ENCODE data around the gene AARS1.
A peak's percentile ranks its signal among the peaks of the same experiment; 100 is the strongest.
"Not testable (repeated sequence)": the region's sequence is repeated elsewhere in the genome, so short reads cannot be mapped to it uniquely, and the experiment has no call there.

The AARS1 gene

DNA sequence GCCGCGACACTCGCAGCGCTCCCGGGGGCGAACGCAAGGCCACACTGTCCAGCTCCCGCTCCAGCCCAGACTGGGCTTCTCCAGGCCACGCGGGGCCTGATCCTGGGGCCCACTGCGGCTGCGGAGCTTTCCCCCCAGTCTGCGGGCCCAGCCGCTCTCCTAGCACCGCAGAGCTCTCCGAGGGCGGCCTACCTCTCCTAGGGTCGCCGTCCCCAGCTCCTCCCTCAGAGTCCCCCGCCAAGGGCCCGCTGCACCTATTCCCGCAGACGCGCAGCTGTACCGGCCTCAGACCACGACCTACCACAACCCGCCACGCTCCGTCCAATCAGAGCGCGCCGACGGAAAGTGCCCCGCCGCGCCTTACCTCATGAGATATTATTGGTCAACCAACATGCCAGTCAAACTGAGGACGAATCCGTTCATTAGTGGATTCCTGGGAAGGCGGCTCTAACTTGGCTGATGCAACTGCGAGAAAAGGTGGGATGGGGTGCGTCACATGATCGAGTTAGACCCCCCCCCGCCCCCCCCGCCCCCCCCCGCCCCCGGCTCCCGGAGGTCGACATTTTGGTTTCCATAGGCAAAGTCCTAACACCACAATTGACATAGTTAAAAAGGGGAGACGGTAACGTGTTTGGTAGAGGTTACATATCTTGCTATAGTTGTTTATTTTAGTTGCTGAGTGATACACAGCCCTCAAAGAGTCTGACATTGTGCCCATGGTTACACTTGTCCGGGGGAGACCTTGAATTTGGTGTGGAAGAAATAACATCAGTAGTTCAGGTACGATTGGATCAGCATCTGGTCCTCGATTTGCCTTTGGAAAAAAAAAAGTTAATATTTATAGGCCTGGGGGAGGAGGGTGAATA is at the start of gene AARS1:
TSS of gene AARS1 (minus strand) at position 278 of the 866 bp plus-strand sequence. CDS start 6,743 bp downstream, outside the sequence.
- peak; percentile 89 for DNase-seq

DNA sequence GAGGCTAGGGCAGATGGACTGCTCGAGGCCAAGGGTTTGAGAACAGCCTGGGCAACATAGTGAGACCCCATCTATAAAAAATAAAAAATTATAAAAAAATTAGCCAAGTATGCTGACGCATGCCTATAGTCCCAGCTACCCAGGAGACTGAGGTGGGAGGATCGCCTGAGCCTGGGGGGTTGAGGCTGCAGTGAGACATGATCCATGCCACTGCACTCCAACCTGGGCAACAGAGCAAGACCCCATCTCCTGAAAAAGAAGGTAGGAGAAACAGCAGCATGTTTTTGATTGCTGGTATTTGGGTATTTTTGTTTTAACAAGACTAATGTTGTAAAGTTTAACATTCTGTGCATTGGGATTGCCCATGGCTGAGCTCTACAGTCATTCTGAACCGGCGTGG is 48.5 kb upstream of the AARS1 start:
- no peak for DNase-seq

DNA sequence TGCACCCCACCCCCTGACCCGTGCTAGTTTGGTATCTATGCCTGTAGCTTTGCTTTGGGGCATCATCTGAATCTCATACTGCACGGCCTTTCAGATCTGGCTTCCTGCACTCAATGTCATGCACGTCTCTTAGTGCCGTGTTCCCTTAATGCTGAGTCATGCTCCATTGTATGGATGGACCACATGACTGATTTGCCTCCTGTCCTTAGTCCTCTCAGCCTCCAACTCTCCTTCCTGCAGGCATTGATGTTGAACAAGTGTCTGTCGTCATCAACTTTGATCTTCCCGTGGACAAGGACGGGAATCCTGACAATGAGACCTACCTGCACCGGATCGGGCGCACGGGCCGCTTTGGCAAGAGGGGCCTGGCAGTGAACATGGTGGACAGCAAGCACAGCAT is 43.4 kb upstream of the AARS1 start:
- not testable (repeated sequence) for DNase-seq

DNA sequence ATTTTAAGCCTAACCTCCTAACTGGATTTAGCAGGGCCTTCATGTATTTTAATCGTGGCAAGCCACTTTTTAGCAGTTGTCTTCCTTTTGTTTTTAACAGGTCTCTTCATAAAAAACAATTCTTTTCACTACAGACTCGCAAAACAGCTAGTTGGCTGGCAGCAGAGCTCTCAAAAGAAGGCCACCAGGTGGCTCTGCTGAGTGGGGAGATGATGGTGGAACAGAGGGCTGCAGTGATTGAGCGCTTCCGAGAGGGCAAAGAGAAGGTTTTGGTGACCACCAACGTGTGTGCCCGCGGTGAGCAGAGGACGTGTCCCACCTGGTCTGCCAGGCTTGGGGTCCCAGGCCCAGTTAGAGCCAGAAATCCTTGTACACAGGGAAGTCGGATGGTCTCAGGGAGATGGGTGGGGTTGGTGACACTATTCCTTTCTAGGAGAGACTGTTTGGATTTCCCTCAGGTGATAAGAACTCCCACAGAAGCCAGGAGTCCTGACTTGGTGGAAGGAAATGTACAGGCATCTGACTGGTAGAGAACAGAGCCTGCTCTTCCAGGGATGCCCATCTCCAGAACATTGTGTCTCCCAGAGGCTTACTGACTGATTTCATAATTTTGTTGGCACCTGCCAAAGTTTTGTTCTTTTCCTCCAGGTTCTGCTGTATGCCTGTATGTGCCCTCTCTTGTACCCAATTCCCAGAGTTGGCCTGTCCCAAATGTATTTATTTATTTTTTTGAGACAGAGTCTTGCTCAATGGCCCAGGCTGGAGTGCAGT is 42.5 kb upstream of the AARS1 start:
- no peak for DNase-seq

DNA sequence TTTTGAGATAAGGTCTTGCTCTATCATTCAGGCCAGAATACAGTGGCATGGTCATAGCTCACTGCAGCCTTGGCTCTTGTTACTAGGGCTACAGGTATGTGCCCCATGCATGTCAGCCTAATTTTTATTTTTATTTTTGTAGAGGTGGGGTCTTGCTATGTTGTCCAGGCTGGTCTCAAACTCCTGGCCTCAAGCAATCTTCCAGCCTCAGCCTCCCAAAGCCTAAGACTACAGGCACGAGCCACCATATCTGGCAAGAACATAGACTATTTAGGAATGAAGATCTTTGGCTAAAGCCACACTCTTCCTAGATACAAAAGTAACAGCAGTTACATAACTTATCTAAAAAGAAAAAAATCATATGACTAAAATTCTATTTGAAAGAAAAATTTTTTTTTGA is 41.8 kb upstream of the AARS1 start:
- DNase-seq: no peak

DNA sequence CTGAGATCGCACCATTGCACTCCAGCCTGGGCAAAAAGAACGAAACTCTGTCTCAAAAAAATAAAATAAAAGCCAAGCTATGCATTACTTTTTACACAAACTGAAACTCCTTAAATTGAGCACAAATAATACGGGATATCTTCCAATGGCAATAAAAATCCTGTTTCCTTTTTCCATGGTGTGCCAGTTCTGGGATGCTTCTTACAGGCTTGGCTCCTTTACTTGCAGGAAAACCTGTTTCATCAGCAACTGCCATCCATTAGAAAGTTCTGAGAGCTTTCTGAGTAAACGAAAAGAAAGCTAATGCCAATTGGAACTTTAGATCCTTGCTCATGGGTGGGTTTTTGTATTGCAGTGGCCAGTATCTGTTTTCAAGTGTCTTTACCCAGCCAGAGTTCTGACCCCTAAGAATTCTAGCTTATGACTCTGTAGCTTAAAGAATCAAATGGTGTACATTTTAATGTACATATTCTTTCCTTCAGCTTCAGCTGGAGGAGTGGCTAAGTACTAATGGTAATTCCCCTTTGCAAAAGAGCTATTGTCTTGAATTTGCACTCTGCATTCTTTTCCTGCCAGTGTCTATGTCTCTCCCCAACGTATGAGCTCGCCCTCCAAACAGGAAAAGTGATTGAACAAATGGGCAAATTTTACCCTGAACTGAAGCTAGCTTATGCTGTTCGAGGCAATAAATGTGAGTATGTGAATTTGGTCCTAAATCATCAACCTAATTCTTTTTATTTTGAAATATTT is 35.9 kb upstream of the AARS1 start:
- no peak for DNase-seq

DNA sequence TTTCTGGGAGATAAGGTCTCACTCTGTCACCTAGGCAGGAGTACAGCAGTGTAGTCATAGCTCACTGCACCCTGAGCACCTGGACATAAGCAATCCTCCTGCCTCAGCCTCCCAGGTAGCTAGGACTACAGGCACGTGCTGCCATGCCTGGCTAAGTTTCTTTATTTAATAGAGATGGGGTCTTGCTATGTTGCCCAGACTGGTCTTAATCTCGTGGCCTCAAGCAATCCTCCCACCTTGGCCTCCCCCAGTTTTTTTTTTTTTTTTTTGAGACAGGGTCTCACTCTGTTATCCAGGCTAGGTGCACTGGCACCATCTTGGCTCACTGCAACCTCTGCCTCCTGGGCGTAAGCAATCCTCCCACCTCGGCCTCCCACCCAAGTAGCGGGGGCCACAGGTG is 30.8 kb upstream of the AARS1 start:
- no peak for DNase-seq

DNA sequence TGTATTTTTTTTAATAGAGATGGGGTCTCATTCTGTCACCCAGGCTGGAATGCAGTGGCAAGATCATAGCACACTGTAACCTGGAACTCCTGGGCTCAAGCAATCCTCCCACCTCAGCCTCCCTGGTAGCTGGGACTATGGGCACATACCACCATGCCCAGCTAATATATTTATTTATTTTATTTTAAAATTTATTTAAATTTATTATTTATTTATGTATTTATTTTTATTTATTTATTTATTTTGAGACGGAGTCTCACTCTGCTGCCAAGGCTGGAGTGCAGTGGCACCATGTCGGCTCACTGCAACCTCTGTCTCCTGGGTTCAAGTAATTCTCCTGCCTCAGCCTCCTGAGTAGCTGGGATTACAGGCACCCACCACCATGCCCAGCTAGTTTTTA is 18.4 kb upstream of the AARS1 start:
- not testable (repeated sequence) for DNase-seq

DNA sequence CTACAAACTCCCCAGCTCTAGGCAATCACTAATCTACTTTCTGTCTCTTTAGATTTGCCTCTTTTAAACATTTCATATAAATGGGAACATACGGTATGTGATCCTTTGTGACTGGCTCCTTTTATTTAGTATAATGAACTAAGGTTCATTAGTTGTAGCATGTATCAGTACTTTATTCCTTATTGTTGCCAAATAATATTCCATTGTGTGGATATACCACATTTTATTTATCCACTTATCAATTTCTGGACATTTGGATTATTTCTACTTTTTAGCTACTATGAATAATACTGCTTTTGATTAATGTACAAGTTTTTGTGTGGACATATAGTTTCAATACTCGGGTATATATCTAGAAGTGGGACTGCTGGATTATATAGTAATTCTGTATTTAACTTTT is 17.6 kb upstream of the AARS1 start:
- DNase-seq: no peak

DNA sequence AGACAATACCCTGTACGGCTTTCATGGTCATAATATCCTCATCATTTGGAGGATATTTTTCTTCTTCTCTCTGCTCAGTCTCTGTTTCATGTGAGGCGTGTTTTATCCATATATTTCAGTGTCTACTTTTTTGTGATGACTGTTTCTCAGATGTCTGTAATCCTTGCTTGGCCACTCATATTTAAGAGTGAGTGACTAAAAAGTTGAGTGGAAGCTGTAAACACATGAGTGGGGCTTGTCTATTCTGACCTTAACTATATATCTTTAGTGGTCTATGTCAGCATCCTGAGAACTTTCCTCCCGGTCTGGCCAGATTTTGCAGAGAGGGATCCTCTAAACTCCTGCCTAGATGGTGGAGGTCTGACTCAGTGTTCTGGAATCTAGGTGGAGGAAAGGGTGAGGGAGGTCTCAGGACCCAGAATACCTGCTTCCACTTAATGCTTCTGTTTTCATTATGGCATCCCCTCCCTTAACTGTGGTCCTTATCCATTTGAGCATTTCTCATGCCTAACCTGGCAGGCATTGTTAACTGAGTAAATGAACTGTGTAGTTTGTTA is 15.7 kb upstream of the AARS1 start:
- no peak for DNase-seq

DNA sequence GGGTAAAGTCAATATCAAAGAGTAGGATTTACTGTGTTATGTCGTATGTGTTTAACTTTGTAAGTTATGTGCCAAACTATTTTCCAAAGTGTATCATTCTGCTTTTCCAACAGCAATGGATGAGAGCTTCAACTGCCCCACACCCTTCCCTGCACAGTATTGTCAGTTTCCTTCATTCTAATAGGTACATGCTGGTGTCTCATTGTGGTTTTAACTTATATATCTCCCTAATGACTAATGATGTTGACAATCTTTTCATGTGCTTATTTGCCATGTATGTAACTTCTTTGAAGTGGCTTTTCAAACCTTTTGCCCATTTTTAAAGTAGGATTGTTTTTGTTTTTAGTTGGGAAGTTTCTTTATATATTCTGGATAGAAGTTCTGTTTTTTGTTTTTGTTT is 13.4 kb upstream of the AARS1 start:
- no peak for DNase-seq

DNA sequence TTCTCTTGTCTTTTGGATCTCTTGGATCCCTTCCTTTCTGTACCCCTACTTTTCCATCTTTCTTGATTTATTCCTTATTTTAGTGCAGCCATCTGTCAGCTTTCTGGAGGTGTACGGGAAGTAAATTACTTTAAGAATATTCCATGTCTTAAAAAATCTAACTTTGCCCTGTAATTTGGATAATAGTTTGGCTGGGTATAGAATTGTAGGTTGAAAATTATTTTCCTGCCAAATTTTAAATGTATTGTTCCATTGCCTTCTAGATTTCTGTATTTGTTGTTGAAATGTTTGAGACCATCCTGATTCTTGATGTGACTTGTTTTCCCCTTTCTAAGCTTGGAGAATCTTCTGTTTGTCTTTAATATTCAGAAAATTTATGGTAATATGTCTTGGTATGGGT is 11.8 kb upstream of the AARS1 start:
- no peak for DNase-seq

DNA sequence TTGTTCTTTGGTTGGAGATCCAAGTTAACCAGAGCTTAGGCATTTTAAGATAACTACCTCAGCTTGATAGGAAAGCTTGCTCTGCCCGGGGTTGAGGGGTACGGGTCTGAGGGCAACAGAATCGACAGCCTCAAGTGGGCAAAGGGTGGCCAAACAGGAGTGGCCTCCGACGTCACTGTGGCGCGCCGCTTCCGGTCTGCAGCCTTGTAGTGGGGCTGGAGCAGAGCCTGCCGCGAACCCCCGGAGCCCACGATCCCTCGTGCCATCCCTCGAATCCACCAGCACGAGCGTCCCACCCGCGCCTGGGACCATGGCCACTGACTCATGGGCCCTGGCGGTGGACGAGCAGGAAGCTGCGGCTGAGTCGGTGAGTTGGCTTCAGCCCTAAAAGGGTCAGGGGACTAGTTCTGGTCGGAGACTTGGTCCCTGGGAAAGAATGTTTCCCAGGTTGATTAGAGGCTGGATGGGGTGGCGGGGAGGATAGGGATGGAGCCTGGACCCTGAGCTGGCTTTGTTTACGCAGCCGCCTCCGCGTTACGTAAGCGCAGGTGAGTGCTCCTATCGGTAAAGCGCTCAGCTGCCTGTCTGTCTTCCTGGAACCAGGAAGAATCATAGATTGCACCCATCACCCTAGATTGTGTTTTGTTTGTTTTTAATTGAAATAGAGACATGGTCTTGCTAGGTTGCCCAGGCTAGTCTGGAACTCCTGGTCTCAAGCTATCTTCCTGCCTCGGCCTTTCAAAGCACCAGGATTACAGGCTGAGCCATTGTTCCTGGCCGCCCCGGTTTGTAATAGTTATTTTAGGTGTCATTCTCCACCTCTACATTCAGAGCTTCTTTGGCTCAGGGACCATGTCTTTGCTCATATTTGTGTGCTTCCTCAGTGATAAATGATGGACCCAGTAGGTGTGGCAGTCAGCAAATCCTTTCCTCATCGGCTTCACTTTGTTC is 10.0 kb upstream of the AARS1 start, which contains the start of gene DDX19B:
TSS of gene DDX19B (plus strand) at position 199 of the 951 bp plus-strand sequence. CDS start at position 311, 112 bp downstream.
- peak; percentile 27 for DNase-seq

DNA sequence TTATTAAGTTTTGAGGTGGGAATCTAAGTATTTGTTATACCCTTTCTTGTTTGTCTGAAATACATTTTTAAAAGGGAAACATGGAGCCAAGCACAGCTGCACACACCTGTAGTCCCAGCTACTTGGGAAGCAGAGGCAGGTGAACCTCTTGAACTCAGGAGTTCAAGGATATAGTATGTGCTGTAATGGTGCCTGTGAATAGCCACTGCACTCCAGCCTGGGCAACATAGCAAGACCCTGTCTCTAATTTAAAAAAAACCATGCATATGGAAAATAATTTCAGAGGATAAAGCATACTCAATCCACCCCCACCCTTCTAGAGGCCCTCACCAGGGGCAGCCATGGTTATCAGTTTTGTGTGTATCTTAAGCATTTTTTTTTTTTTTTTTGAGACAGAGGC is 6.3 kb upstream of the AARS1 start:
- no peak for DNase-seq

DNA sequence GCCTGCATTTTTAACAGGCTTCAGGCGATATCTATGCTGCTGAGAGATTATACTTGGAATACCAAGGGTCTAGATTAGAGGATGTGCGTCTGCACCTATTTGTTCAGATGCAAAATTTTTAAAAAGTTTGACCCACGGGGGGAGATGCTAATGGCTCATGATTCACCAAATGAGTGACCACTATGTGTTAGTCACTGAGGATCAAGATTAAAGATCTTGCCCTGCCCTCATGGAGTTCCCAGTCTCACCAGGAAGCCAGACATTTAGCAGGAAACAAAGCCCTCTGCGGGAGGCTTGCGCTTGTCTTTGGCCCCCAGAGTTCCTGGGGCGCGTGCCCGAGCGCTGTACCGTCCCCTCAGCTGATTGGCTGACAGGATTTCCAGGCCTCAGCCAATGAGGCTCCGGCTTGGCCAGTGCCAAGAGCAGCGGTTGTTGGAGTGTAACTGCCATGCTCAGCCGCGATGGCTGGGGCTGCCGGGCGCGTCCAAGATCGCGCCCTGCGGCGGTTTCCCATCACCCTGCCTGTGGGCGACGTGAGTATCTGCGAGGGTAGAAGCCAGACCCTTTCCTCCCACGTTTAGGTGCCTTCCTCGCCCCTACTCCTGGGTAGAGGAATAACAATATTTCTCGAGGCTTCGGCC is 5.2 kb upstream of the AARS1 start:
- no peak for DNase-seq

DNA sequence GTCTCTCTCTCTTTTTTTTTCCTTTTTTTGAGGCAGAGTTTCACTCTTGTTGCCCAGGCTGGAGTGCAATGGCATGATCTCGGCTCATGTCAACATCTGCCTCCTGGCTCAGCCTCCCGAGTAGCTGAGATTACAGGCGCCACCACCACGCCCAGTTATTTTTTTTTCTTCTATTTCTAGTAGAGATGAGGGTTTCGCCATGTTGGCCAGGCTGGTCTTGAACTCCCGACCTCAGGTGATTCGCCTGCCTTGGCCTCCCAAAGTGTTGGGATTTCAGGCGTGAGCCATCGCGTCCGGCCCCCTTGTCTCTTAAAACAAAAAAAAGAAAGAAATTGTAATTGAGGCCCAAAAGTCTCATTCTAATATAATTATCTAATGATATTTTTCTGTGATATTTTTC is 2.8 kb upstream of the AARS1 start:
- not testable (repeated sequence) for DNase-seq

DNA sequence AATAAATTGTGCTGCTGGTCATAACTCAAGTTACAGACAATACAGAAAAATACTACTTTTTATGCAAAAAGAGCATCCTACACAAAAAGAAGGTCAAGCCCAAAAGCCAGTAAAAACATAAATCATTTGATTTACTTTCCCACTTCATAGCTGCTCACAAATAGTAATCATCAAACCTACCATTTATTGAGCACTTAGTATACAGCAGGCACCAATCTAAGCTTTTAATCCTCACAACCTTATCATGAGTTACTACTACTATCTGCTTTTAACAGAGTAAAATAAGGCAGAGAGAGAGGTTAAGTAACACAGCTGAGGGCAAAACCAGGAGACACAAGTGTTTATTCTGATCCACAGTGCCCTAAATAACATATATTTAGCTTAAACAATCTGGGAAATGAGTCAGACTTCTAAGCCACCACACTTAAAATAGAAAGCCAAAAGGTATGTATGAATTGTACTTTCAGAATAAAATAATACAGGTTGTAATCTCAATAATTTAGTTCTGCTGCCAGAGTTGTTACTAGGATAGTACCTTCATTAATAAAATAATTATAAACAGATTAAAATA is 1.7 kb upstream of the AARS1 start:
- no peak for DNase-seq

DNA sequence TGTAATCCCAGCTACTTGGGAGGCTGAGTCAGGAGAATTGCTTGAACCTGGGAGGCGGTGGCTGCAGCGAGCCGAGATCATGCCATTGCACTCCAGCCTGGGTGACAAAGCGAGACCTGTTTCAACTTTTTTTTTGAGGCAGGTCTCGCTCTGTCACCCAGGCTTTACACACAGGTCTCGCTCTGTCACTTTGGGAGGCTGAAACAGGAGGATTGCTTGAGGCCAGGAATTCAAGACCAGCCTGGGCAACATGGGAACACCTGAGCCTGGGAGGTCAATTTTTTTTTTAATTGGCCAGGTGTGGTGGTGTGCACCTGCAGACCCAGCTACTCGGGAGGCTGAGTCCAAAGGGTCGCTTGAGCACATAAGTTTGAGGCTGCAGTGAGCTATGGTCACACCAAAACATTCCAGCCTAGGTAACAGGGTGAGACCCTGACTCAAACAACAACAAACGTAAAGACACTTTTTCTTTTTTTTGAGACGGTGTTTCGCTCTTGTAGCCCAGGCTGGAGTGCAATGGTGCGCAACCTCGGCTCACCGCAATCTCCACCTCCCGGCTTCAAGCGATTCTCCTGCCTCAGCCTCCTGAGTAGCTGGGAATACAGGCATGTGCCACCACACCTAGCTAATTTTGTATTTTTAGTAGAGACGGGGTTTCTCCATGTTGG is 1.9 kb downstream of the AARS1 start:
- not testable (repeated sequence) for DNase-seq

DNA sequence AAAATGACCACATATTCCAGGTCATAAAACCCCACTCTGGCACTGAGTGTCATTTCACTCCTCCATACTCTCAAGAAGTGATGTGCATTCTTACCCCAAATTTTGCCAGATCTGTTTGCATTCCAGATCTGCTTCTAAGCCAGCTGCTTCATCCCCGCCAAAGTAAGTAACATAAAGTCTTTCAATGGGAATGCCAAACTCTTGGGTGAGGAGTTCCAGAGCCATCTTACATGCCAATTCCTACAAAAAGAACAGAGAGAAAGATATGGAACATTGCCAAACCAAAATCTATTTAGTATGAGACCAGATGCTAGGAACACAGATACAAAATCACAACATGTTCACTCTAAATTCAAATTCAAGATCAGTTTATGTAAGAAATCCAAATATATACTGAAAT is 12.9 kb downstream of the AARS1 start:
- DNase-seq: no peak

DNA sequence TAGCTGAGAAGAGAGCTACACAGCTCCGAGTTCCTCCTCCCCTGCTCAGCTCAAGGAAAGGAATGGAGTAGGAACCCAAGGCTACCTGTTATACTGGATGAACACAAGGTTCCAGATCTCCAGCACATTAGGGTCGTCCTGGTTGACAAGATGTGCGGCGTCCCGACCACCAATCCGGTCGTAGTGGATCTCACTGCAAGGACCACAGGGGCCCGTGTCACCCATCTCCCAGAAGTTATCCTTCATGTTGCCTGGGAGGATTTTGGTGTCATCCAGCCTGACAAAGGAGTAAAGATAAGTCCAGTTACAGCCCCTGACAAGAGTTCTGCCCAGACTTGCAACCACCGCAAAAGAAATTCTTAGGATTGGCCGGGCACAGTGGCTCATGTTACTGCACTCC is 17.6 kb downstream of the AARS1 start:
- DNase-seq: no peak

Measured in activated CD4-positive, alpha-beta T cell treated with anti-CD3 and anti-CD28 coated beads for 1 hour (primary cell).